OCI-LY7 (cell line): Measurements from ENCODE around the gene APOB. TPM values are rescaled to one million over a fixed set of nuclear protein-coding genes. Genes with fewer than 3 reads are reported as not detected.

ENCODE experiments used
- BruUV-seq: library from RNA; stranded (reverse); fragments of 400-500 nt; replicated peaks from 2 replicates; lab custom pipeline; 2021; lab: Mats Ljungman, UMichigan
- CTCF ChIA-PET: fragments of 300-600 bp; sonication (Branson Sonifier 250); formaldehyde crosslinking; loops from one replicate; lab custom pipeline; 2022; ENCODE audit warnings: antibody characterized with exemption; ENCODE audit not compliant: unreplicated experiment; lab: Charles Lee
- POLR2A ChIA-PET: fragments of 300-600 bp; sonication (Branson Sonifier 250); formaldehyde crosslinking; loops from one replicate; lab custom pipeline; 2022; ENCODE audit warnings: antibody characterized with exemption; lab: Charles Lee
- DNase-seq: peaks from one replicate; pipeline ENCODE4 v3.0.0-alpha.2; 2015; ENCODE audit warnings: low spot score
- H2AFZ ChIP-seq: fragments of 200-600 bp; sonication (generic), shearing (Covaris generic); 2 replicates; pipeline ENCODE4 v1.6.1; 2014; ENCODE audit warnings: mild to moderate bottlenecking, antibody characterized with exemption, low read length, moderate library complexity
- H3K27ac ChIP-seq: fragments of 200-600 bp; sonication (generic); 2 replicates; pipeline ENCODE4 v1.5.1; 2014; ENCODE audit warnings: mixed run types, low read depth, mild to moderate bottlenecking, moderate library complexity, low read length, inconsistent platforms; ENCODE audit not compliant: poor library complexity, severe bottlenecking
- H3K36me3 ChIP-seq: fragments of 200-600 bp; sonication (generic); 2 replicates; pipeline ENCODE4 v1.6.1; 2014; ENCODE audit warnings: mild to moderate bottlenecking, antibody characterized with exemption, low read length, moderate library complexity, mixed read lengths; ENCODE audit not compliant: insufficient read depth
- H3K4me1 ChIP-seq: fragments of 200-600 bp; sonication (generic); 2 replicates; pipeline ENCODE4 v1.5.1; 2014; ENCODE audit warnings: mild to moderate bottlenecking, low read length; ENCODE audit not compliant: insufficient read depth, poor library complexity, severe bottlenecking
- H3K4me2 ChIP-seq: fragments of 200-600 bp; sonication (generic); 2 replicates; pipeline ENCODE4 v1.6.1; 2014; ENCODE audit warnings: mild to moderate bottlenecking, low read length
- H3K4me3 ChIP-seq: fragments of 200-600 bp; sonication (generic); 2 replicates; pipeline ENCODE4 v1.5.1; 2014; ENCODE audit warnings: mild to moderate bottlenecking, low read depth, low read length; ENCODE audit not compliant: poor library complexity, severe bottlenecking
- H3K79me2 ChIP-seq: fragments of 200-600 bp; sonication (generic); 2 replicates; pipeline ENCODE4 v1.6.1; 2016; ENCODE audit warnings: low read depth, mild to moderate bottlenecking, low read length, moderate library complexity, mixed read lengths; ENCODE audit not compliant: insufficient read depth
- H3K9me2 ChIP-seq: fragments of 200-600 bp; sonication (generic); 2 replicates; pipeline ENCODE4 v1.6.1; 2016; ENCODE audit warnings: mild to moderate bottlenecking, low read length, mixed read lengths; ENCODE audit not compliant: insufficient read depth
- H3K9me3 ChIP-seq: fragments of 200-600 bp; sonication (generic); 2 replicates; pipeline ENCODE4 v1.6.1; 2014; ENCODE audit warnings: mild to moderate bottlenecking, mixed run types, low read length, mixed read lengths
- H4K20me1 ChIP-seq: fragments of 200-600 bp; sonication (generic); 2 replicates; pipeline ENCODE4 v1.6.1; 2014; ENCODE audit warnings: mild to moderate bottlenecking, antibody characterized with exemption, low read length, moderate library complexity, mixed read lengths; ENCODE audit not compliant: insufficient read depth
- CTCF ChIP-seq: fragments of 200-600 bp; sonication (generic); conservative IDR thresholded peaks from 2 replicates; pipeline ENCODE4 v1.5.1; 2014; ENCODE audit warnings: mild to moderate bottlenecking, antibody characterized with exemption, low read length, moderate library complexity, mixed read lengths
- EZH2phosphoT487 ChIP-seq: fragments of 200-600 bp; sonication (generic); IDR thresholded peaks from 2 replicates; pipeline ENCODE4 v1.6.1; 2018; ENCODE audit warnings: low read depth, borderline replicate concordance, mild to moderate bottlenecking, mixed run types, antibody characterized with exemption, low read length, moderate library complexity, mixed read lengths
- intact Hi-C: fragments of 100-400 bp; cut with micrococcal nuclease; formaldehyde crosslinking; loops from one replicate; pipeline ENCODE4 v1.10.0; 2022; ENCODE audit not compliant: unreplicated experiment
- total RNA-seq, 2 experiments: library from RNA; depleted of rRNA in 1 of 2; stranded (reverse); fragments of >200 nt in 1 of 2; shearing (Covaris generic) in 1 of 2; gene quantifications; 2 replicates each; pipeline ENCODE4 v1.2.3, GENCODE V29; 2014 to 2022

Gene APOB
- total RNA-seq, 2 experiments from 2014 or later, result 0.03 TPM; not detected in 1

GRCh38 chr2:20986024-20986939 is 57.6 kb downstream of the APOB start:
- H2AFZ ChIP-seq, result no peak overlapping the region
- no TSS peak for BruUV-seq
- no peaks in the 10 kb centered on the region for H3K9me2 ChIP-seq
- H3K27ac ChIP-seq, result no peak overlapping the region
- H3K4me3 ChIP-seq, result no peak overlapping the region
- H3K4me2 ChIP-seq, result no peak overlapping the region
- no peaks in the 10 kb centered on the region for H3K4me1 ChIP-seq
- intact Hi-C loops, result no loop called here
- H3K36me3 ChIP-seq, result no peaks in the 10 kb centered on the region
- no peaks in the 10 kb centered on the region for H4K20me1 ChIP-seq
- no peaks in the 10 kb centered on the region for H3K9me3 ChIP-seq
- CTCF ChIA-PET, result no interaction called here
- H3K79me2 ChIP-seq, result no peaks in the 10 kb centered on the region
- TF ChIP-seq CTCF (no peak), EZH2phosphoT487 (no peak)
- POLR2A ChIA-PET, result interaction anchor here (0.7 kb wide), 1 partner anchor 11 kb away, joined by 3 read pairs; no protein-coding TSS in a partner anchor
- no peak for DNase-seq

- CTCF ChIA-PET, result no interaction called here
- BruUV-seq, result no TSS peak
Observed at GRCh38 chr2:20985062-20985461, 58.8 kb downstream of the APOB start.

More at GRCh38 chr2:20985062-20985461, 58.8 kb downstream of the APOB start:
- Histone ChIP-seq H3K9me2 (no peaks in the 10 kb centered on the region), H3K4me2 (no peak overlapping the region), H3K79me2 (no peaks in the 10 kb centered on the region), H3K9me3 (no peaks in the 10 kb centered on the region), H3K36me3 (no peaks in the 10 kb centered on the region), H3K4me1 (no peaks in the 10 kb centered on the region), H3K4me3 (no peak overlapping the region), H2AFZ (no peak overlapping the region), H3K27ac (no peak overlapping the region), H4K20me1 (no peaks in the 10 kb centered on the region)
- DNase-seq, result no peak
- intact Hi-C loops, result no loop called here
- no peak for TF ChIP-seq EZH2phosphoT487
- no peak for TF ChIP-seq CTCF
- POLR2A ChIA-PET, result no interaction called here
